ENCODE data around the gene ABHD4. TPM values are rescaled to one million over a fixed set of nuclear protein-coding genes. Genes with fewer than 3 reads are reported as not detected.

The ABHD4 gene
- total and polyA plus RNA-seq, 2 experiments from 2014 or later: 39.1 to 40.0 TPM

DNA sequence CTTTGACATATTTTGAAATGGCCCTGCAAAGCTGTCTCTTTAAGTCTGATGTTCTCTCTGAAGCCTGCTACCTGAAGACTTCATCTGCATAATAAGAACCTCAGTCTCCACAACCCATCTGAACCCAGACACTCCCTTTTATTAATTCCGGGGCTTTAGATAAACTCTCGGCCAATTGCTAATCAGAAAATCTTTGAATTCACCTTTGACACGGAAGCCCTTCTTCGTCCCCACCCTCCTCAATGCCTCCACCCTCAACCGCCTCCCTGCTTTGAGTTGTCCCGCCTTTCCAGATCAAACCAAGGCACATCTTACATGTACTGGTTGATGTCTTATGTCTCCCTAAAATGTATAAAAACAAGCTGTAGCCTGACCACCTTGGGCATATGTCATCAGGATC, 28.5 kb downstream of the ABHD4 start:
- peaks cover 33% of the 10 kb centered on the region for H3K4me1 Mint-ChIP-seq
- no peaks in the 10 kb centered on the region for H3K27me3 ChIP-seq (ENCODE audit: insufficient read depth)
- no peak overlapping the region for H3K4me3 ChIP-seq
- H3K27ac Mint-ChIP-seq: no peak overlapping the region
- H3K79me2 ChIP-seq (replicated peaks; ENCODE audit: insufficient read depth): no peaks in the 10 kb centered on the region
- peaks cover 20% of the 10 kb centered on the region for H3K36me3 Mint-ChIP-seq (ENCODE audit: low read depth)
- DNase-seq (ENCODE audit: low spot score) (peak; percentile 8), ATAC-seq (no peak; the same call in 2 of the 3 replicates)
- H3K9me3 Mint-ChIP-seq: peaks cover 27% of the 10 kb centered on the region
- peaks cover 16% of the 10 kb centered on the region for H3K4me1 ChIP-seq (ENCODE audit: insufficient read depth)
- H3F3A ChIP-seq (replicated peaks; ENCODE audit: low read depth): no peaks in the 10 kb centered on the region
- no peaks in the 10 kb centered on the region for H4K20me1 ChIP-seq (replicated peaks; ENCODE audit: insufficient read depth)
- no peaks in the 10 kb centered on the region for H3K9me2 ChIP-seq (ENCODE audit: insufficient read depth)
- H3K27ac ChIP-seq (ENCODE audit: low read depth): no peak overlapping the region
- peak overlapping the region; percentile 23; the same call in 1 of the 2 replicates for H2AFZ ChIP-seq
- no peak overlapping the region for H3K4me3 Mint-ChIP-seq
- peak overlapping the region; percentile 16 for H3K4me2 ChIP-seq
- no peaks in the 10 kb centered on the region; the same call in 1 of the 2 replicates for H3K36me3 ChIP-seq (ENCODE audit: insufficient read depth)
- peaks cover 3% of the 10 kb centered on the region for H3K27me3 Mint-ChIP-seq (ENCODE audit: insufficient read depth, low read depth, poor library complexity)
- TF ChIP-seq ZNF114 (CRISPR knock-in tag; IDR thresholded peaks at IDR 0.05): no peak
- TF ChIP-seq, protein P1, sequence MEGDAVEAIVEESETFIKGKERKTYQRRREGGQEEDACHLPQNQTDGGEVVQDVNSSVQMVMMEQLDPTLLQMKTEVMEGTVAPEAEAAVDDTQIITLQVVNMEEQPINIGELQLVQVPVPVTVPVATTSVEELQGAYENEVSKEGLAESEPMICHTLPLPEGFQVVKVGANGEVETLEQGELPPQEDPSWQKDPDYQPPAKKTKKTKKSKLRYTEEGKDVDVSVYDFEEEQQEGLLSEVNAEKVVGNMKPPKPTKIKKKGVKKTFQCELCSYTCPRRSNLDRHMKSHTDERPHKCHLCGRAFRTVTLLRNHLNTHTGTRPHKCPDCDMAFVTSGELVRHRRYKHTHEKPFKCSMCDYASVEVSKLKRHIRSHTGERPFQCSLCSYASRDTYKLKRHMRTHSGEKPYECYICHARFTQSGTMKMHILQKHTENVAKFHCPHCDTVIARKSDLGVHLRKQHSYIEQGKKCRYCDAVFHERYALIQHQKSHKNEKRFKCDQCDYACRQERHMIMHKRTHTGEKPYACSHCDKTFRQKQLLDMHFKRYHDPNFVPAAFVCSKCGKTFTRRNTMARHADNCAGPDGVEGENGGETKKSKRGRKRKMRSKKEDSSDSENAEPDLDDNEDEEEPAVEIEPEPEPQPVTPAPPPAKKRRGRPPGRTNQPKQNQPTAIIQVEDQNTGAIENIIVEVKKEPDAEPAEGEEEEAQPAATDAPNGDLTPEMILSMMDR (conservative IDR thresholded peaks at IDR 0.05; ENCODE audit: low read depth in 2 of 2): no peak
- TF ChIP-seq STAT1 (IDR thresholded peaks at IDR 0.05; ENCODE audit: unreplicated experiment): no peak
- no peak for TF ChIP-seq EZH2phosphoT487 (IDR thresholded peaks at IDR 0.05; ENCODE audit: unreplicated experiment)
- TF ChIP-seq POLR2AphosphoS5 (IDR thresholded peaks at IDR 0.05; ENCODE audit: low read depth): no peak
- TF ChIP-seq CREB1 (CRISPR knock-in tag; IDR thresholded peaks at IDR 0.05; ENCODE audit: low read depth): no peak
- TF ChIP-seq, protein P2, sequence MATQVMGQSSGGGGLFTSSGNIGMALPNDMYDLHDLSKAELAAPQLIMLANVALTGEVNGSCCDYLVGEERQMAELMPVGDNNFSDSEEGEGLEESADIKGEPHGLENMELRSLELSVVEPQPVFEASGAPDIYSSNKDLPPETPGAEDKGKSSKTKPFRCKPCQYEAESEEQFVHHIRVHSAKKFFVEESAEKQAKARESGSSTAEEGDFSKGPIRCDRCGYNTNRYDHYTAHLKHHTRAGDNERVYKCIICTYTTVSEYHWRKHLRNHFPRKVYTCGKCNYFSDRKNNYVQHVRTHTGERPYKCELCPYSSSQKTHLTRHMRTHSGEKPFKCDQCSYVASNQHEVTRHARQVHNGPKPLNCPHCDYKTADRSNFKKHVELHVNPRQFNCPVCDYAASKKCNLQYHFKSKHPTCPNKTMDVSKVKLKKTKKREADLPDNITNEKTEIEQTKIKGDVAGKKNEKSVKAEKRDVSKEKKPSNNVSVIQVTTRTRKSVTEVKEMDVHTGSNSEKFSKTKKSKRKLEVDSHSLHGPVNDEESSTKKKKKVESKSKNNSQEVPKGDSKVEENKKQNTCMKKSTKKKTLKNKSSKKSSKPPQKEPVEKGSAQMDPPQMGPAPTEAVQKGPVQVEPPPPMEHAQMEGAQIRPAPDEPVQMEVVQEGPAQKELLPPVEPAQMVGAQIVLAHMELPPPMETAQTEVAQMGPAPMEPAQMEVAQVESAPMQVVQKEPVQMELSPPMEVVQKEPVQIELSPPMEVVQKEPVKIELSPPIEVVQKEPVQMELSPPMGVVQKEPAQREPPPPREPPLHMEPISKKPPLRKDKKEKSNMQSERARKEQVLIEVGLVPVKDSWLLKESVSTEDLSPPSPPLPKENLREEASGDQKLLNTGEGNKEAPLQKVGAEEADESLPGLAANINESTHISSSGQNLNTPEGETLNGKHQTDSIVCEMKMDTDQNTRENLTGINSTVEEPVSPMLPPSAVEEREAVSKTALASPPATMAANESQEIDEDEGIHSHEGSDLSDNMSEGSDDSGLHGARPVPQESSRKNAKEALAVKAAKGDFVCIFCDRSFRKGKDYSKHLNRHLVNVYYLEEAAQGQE (IDR thresholded peaks at IDR 0.05; ENCODE audit: unreplicated experiment): no peak
- TF ChIP-seq, protein P3, sequence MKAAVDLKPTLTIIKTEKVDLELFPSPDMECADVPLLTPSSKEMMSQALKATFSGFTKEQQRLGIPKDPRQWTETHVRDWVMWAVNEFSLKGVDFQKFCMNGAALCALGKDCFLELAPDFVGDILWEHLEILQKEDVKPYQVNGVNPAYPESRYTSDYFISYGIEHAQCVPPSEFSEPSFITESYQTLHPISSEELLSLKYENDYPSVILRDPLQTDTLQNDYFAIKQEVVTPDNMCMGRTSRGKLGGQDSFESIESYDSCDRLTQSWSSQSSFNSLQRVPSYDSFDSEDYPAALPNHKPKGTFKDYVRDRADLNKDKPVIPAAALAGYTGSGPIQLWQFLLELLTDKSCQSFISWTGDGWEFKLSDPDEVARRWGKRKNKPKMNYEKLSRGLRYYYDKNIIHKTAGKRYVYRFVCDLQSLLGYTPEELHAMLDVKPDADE (IDR thresholded peaks at IDR 0.05): no peak
- TF ChIP-seq, protein P4, sequence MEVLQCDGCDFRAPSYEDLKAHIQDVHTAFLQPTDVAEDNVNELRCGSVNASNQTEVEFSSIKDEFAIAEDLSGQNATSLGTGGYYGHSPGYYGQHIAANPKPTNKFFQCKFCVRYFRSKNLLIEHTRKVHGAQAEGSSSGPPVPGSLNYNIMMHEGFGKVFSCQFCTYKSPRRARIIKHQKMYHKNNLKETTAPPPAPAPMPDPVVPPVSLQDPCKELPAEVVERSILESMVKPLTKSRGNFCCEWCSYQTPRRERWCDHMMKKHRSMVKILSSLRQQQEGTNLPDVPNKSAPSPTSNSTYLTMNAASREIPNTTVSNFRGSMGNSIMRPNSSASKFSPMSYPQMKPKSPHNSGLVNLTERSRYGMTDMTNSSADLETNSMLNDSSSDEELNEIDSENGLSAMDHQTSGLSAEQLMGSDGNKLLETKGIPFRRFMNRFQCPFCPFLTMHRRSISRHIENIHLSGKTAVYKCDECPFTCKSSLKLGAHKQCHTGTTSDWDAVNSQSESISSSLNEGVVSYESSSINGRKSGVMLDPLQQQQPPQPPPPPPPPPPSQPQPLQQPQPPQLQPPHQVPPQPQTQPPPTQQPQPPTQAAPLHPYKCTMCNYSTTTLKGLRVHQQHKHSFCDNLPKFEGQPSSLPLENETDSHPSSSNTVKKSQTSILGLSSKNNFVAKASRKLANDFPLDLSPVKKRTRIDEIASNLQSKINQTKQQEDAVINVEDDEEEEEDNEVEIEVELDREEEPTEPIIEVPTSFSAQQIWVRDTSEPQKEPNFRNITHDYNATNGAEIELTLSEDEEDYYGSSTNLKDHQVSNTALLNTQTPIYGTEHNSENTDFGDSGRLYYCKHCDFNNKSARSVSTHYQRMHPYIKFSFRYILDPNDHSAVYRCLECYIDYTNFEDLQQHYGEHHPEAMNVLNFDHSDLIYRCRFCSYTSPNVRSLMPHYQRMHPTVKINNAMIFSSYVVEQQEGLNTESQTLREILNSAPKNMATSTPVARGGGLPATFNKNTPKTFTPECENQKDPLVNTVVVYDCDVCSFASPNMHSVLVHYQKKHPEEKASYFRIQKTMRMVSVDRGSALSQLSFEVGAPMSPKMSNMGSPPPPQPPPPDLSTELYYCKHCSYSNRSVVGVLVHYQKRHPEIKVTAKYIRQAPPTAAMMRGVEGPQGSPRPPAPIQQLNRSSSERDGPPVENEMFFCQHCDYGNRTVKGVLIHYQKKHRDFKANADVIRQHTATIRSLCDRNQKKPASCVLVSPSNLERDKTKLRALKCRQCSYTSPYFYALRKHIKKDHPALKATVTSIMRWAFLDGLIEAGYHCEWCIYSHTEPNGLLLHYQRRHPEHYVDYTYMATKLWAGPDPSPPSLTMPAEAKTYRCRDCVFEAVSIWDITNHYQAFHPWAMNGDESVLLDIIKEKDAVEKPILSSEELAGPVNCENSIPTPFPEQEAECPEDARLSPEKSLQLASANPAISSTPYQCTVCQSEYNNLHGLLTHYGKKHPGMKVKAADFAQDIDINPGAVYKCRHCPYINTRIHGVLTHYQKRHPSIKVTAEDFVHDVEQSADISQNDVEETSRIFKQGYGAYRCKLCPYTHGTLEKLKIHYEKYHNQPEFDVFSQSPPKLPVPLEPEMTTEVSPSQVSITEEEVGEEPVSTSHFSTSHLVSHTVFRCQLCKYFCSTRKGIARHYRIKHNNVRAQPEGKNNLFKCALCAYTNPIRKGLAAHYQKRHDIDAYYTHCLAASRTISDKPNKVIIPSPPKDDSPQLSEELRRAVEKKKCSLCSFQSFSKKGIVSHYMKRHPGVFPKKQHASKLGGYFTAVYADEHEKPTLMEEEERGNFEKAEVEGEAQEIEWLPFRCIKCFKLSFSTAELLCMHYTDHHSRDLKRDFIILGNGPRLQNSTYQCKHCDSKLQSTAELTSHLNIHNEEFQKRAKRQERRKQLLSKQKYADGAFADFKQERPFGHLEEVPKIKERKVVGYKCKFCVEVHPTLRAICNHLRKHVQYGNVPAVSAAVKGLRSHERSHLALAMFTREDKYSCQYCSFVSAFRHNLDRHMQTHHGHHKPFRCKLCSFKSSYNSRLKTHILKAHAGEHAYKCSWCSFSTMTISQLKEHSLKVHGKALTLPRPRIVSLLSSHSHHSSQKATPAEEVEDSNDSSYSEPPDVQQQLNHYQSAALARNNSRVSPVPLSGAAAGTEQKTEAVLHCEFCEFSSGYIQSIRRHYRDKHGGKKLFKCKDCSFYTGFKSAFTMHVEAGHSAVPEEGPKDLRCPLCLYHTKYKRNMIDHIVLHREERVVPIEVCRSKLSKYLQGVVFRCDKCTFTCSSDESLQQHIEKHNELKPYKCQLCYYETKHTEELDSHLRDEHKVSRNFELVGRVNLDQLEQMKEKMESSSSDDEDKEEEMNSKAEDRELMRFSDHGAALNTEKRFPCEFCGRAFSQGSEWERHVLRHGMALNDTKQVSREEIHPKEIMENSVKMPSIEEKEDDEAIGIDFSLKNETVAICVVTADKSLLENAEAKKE (CRISPR knock-in tag; IDR thresholded peaks at IDR 0.05): no peak
- TF ChIP-seq ZNF331 (CRISPR knock-in tag; IDR thresholded peaks at IDR 0.05; ENCODE audit: low read depth): no peak
- TF ChIP-seq NANOG (IDR thresholded peaks at IDR 0.05; ENCODE audit: borderline replicate concordance): no peak
- TF ChIP-seq JUNB (IDR thresholded peaks at IDR 0.05; ENCODE audit: unreplicated experiment): no peak
- no peak for TF ChIP-seq EZH2 (IDR thresholded peaks at IDR 0.05; ENCODE audit: low read depth, unreplicated experiment)
